H1 (cell line): ENCODE results near the gene IST1.

ENCODE experiments used
- CBX5 ChIP-seq: fragments of 300-800, 300-1000 bp; sonication (generic); IDR thresholded peaks from 2 replicates; pipeline ENCODE4 v1.7.1; 2016; ENCODE audit warnings: antibody characterized with exemption, low read length, low read depth
- CTCF ChIP-seq, 3 experiments: IDR thresholded peaks; 1 replicate in 2 of 3; 2 replicates in 1 of 3; pipeline versions ENCODE4 v1.5.1 to v1.6.1; 2011; ENCODE audit warnings: low read length in 3 of 3, mild to moderate bottlenecking in 3 of 3, inconsistent platforms in 2 of 3, low read depth in 1 of 3, moderate library complexity in 1 of 3; ENCODE audit not compliant: insufficient read depth in 1 of 3; ENCODE audit errors: control extremely low read depth in 1 of 3
- E2F6 ChIP-seq: IDR thresholded peaks from 2 replicates; pipeline ENCODE4 v1.6.1; 2012; ENCODE audit warnings: inconsistent platforms
- EP300 ChIP-seq, 2 experiments: IDR thresholded peaks; 1 replicate in 1 of 2; 2 replicates in 1 of 2; pipeline ENCODE4 v1.6.1; 2011 to 2012; ENCODE audit warnings: low read depth in 2 of 2, low read length in 2 of 2, mild to moderate bottlenecking in 2 of 2, borderline replicate concordance in 1 of 2, inconsistent platforms in 1 of 2, moderate library complexity in 1 of 2
- EZH2 ChIP-seq: fragments of 200-600 bp; sonication (generic); IDR thresholded peaks from 2 replicates; pipeline ENCODE4 v1.7.1; 2012; ENCODE audit warnings: low read depth, mild to moderate bottlenecking, moderate library complexity, low read length, inconsistent platforms; ENCODE audit not compliant: severe bottlenecking
- SAP30 ChIP-seq: fragments of 300-600 bp; sonication (generic); IDR thresholded peaks from 2 replicates; pipeline ENCODE4 v1.7.1; 2012; ENCODE audit warnings: low read length, moderate library complexity, mild to moderate bottlenecking, inconsistent platforms; ENCODE audit not compliant: insufficient read depth, insufficient replicate concordance
- SRF ChIP-seq: IDR thresholded peaks from 2 replicates; pipeline ENCODE4 v1.6.1; 2011; ENCODE audit warnings: mild to moderate bottlenecking, low read depth, low read length, moderate library complexity
- SUZ12 ChIP-seq: fragments of 200-600 bp; sonication (generic); IDR thresholded peaks from 2 replicates; pipeline ENCODE4 v1.6.1; 2012; ENCODE audit warnings: mild to moderate bottlenecking, inconsistent platforms, low read length, moderate library complexity, mixed read lengths
- TAF1 ChIP-seq: IDR thresholded peaks from 2 replicates; pipeline ENCODE4 v1.6.1; 2011; ENCODE audit warnings: mild to moderate bottlenecking, low read depth, low read length

DNA sequence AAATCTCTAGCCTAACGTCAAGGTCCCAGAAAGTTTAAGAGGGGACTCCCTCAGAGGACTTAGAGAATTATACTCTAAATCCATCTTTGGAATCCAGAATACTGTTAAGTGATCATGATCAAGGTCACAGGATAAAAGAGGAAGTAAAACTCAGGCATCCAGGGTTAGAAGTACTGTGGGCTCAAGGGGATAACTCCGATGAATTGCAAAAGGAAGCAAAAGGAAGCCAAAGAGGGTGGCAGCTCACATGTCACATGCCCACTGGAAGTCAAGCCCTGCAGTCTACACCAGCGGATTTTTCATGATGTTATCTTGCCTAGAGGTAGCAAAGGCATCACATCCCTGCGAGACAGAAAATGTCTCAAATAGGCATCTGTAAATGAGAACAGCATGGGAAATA is 15.2 kb upstream of the IST1 start:
- TF ChIP-seq CTCF (IDR thresholded peaks at IDR 0.05; ENCODE audit: control extremely low read depth in 1 of 3, insufficient read depth in 1 of 3, low read depth in 1 of 3, low read length in 3 of 3) (no peak), CBX5 (no peak), EZH2 (no peak), SRF (no peak), TAF1 (no peak), E2F6 (no peak), EP300 (IDR thresholded peaks at IDR 0.05; ENCODE audit: borderline replicate concordance in 1 of 2, low read depth in 2 of 2, low read length in 2 of 2) (no peak), SAP30 (no peak), SUZ12 (no peak)
